GM19193 (cell line): Measurements from ENCODE around the gene COL6A1.

Source experiments
- POLR2A ChIP-seq: IDR thresholded peaks from 4 replicates; pipeline ENCODE4 v1.6.1; 2011; ENCODE audit not compliant: insufficient read depth, insufficient read length; ENCODE audit errors: extremely low read depth

The COL6A1 gene

DNA sequence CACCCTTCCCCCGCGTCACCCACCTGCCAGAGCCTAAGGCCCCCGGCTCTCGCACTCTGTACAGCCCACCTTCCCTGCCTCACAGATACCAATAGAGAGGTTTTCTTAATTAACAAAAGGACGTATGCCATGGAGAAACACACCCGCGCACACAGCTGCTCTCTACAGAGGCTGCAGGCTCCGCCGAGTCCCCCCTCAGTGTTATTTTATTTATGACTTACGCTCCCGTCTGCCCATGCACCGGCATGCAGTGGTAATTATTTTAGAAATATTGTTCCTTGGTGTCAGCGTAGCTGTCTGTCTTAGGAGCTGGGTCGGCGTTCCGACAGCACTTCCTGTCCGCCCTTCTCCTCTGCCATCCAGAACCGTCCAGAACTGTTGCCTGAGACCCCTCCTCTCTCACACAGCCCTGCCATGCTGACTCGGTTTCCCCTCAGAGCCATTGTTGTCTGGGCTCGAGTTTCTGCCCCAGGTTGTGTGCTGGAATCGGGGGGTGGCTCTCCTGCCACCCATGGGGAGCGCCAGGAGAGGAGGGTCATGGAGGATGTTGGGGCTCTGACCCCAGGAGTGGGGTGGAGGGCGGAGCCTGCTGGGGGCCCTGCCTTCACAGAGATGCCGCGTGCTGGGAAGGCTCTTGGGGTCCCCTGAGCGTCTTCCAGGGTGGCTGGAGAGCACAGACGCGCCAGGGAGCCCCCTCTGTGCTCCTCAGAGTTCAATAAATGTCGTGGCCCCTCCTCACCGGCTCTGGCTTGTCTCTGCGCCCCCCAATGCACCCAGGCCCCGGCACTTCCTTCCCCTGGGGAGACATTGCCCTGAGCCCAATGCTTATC lies 39.6 kb upstream of the COL6A1 start:
- no peak for TF ChIP-seq POLR2A

DNA sequence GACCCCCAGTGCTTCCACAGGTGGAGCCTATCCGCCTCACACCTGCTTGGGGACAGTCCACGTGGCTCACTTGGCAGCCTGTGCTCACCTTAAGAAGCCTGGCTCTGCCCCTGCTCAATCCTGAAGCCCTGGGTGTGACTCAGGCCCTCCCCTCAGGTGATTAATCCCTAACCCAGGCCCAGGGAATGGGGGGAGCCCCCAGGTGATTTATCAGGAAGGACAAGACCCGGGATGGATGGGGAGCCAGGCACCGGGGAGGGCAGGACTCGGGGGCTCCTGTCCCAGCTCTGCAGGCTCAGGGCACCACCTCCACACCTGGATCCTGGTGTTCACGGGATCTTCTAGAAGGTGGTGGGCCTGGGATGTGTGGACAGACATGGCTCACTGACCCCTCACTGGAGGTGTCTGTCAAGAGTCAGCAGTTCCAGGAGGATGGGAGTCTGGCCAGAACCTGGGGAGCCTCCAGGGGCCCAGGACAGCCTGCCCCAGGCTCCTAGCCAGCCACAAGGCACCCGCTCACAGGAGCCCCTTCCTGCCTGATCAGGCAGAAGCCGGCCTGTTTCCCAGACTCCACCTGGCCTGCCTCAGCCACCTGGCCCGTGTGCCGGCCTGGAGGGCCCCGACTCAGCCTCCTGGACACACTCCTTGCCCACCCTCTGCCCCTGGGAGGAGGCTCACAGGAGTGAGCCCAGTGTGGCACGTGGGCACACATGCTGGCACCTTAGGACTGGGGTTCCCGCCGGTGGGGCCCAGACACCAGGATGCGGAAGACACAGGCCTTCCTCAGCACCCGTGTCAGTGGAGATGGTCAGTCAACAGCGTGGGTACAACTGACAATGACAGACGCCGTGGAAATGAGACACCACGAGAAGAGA lies 38.6 kb upstream of the COL6A1 start:
- TF ChIP-seq POLR2A: no peak

DNA sequence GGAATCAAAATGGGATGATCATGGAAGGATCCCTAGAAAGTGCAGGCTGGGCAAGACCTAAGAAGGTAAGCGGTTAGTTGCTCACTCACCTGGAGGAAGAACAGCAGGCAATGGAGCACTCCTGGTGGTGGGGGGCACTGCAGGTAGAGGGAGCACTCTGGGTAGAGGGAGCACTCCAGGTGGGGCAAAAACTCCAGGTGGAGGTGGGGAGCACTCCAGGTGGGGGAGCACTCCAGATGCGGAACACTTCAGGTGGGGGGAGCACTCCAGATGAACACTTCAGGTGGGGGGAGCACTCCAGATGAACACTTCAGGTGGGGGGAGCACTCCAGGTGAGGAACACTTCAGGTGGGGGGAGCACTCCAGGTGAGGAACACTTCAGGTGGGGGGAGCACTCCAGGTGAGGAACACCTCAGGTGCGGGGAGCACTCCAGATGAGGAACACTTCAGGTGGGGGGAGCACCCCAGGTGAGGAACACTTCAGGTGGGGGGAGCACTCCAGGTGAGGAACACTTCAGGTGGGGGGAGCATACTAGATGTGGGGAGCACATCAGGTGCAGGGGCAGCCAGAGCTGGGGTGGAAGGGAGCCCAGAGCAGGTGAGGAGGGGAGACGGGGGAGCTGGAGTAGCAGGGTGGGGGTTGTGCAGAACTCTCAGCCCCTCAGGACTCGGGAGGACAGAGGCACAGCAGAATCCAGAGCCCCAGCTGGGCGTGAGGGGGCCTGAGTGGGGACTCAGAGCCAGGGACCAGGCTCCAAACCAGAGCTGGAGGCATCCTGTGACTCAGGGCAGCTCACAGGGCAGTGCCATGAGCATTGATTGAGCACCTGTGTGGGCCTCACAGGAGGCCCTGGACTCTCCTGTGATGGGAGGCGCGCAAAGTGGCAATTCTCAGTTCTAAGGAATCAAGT lies 37.7 kb upstream of the COL6A1 start:
- no peak for TF ChIP-seq POLR2A

DNA sequence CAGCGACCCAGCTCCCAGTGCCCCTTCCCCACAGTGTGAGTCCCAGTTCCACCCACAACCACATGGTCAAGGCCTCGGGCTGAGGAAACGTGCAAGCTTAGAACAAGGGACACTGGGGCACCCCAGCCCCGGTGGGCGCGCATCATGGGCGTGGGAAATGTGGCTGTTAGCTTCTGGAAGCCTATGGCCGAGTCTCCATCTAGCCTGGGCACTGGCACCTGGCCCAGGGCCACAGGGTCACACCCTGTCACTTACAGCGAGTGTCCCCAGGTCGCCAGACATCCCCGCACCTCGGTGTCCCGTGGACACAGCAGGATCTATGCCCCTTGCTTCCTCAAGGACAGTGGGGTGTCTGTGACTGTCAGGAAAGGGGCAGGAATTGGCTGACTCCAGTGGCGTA lies 37.0 kb upstream of the COL6A1 start:
- TF ChIP-seq POLR2A: no peak

DNA sequence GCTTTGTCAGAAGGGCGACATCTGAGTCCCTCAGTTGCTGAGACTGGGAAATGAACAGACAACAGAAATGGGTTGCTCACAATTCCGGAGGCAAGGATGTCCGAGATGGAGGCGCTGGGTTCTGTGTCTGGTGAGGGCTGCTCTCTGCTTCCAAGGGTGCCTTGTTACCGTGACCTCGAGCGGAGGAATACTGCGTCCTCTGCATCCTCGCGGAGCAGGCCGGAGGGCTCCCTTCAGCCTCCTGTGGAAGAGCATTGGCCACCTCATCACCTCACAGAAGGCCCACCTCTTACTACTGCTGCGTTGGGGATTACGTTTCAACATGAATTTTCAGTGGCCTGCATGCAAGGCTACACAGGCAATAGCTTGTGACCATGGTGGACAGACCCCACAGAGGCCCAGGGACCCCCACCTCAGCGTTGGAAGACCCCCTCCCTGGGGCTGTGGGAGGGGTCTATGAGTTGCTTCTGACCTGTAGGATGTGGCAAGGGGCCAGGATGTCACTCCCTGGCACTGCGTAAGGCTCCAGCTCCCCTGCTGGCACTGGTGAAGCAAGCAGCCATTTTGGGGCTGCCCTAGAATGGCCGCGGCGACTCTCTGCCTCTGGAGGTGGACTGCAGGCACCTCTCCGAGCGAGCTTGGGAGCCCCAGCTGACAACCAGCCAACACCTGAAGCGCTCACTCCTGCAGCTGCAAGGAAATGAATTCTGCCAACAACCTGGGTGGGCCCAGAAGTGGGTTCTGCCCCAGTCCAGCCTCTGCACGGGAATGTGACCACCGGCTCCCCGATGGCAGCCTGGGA lies 36.3 kb upstream of the COL6A1 start:
- no peak for TF ChIP-seq POLR2A

DNA sequence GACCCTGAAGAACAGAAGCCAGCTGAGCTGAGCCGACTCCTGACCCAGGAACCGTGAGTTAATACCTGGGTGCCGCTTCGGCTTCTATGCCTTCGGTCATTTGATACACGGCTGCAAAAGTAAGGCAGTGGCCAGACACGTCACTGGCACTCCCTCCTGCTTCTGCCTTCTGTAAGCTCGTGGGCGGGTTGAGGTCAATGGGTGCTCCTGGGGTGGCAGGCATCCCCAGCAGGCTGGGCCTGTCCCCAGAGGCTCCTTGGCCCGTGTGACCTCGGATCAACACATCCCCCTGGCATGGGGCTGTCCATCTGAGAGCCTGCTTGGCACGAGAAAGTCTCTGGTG lies 35.7 kb upstream of the COL6A1 start:
- no peak for TF ChIP-seq POLR2A

DNA sequence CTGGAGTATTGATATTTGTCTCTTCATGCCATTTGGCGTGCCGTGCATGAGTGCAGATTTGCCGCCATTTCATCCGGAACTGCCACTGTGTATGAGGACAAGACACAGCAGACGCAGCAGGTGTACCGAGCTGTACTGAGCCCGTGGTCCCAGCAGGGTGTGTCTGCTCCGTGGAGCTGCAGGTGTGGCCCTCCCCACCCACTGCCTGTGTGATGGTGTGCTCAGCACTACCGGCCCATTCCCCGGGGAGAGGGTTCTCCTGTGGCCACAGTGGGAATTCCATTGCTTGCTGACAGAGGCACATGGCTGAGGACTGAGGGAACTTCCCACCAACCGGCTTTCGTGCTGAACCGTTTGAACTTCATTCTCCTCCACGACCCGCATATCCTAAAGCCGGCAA lies 34.3 kb upstream of the COL6A1 start:
- no peak for TF ChIP-seq POLR2A

DNA sequence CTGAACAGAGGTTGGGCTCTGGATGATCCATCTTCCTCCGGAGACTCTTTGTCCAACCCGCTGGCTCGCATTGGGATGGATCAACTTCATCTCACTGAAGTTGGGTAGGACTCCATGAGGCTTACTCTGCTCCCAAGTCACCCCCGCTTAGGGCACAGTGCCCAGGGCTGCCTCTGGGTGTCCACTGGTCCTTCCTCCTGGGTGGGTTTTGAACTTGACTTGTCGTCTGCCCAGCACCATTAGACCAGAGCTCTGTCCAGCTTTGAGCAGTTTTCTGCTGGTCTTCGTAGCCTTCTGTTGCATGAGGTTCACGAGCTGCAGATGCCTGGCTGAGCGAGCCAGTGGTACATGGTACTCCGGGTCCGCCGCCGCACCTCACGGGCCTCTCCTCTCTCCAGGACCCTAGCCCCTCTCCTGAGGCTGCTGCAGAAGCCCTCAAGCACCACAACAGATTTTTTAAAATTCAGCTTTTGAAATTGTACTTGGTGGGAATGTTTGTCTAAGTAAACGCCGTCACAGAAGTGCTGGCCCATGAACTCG lies 33.8 kb upstream of the COL6A1 start:
- no peak for TF ChIP-seq POLR2A

DNA sequence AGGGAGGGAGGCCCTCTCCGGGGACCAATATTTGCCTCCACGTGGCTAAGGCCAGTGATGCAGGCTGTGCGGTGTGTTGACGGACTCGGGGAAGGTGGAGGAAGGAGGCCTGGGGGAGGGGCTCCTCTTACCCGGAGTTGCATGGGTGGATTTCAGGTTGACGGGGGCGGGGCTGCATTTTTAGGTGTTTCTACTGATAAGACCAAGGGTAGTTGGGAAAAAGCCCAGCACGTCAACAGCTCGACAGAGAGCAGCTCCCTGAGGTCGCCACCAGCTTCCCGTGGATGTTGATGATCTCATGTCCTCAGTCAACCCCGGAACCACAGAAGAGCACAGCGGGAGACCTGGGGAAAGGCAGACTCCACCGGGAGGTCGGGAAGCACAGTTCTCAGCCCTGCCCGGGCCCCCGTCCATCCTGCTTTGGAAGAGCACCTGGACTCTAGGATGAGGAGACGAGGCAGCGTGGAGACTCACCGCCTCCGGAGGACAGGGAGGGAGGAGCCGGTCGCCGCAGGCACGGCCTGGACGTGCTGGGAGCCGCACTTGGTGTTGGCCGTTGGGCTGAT lies 32.9 kb upstream of the COL6A1 start:
- TF ChIP-seq POLR2A: no peak

DNA sequence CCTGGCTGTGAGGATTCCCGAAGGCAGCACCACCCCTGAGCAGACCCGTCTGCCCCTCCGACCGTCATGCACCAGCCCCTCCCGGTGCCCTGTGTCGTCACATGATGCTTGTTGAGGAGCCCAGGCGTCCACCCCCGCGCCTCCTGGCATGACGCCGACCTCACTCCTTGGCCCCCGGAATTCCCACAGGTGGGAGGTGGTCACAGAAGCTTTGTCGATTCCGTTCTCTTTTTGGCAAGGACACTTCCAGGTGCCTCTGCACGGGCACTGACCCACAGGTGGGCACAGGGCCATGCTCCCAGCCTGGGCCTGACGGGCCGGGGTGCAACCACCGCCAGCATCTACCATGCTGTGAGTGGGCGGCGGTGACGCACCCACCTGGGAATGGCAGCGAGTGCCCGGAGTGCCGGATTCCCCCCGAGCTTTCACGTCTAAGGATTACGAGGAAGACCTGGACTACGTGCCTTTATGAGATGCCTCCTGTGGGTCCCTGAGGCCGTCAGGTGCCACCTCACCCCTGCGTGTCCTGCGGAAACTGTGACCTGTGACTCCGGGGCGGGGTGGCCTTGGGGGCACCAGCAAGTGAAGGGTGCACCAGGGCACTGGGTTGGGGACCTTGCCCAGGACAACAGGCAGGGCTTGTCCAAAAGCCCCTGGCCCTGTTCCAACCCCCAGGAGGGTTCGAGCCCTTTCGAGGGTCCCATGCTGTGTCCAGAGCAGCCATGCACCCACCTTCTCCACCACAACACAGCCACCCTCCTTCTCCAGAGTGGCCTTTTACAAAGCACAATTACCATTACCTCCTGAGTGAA lies 31.4 kb upstream of the COL6A1 start:
- no peak for TF ChIP-seq POLR2A

DNA sequence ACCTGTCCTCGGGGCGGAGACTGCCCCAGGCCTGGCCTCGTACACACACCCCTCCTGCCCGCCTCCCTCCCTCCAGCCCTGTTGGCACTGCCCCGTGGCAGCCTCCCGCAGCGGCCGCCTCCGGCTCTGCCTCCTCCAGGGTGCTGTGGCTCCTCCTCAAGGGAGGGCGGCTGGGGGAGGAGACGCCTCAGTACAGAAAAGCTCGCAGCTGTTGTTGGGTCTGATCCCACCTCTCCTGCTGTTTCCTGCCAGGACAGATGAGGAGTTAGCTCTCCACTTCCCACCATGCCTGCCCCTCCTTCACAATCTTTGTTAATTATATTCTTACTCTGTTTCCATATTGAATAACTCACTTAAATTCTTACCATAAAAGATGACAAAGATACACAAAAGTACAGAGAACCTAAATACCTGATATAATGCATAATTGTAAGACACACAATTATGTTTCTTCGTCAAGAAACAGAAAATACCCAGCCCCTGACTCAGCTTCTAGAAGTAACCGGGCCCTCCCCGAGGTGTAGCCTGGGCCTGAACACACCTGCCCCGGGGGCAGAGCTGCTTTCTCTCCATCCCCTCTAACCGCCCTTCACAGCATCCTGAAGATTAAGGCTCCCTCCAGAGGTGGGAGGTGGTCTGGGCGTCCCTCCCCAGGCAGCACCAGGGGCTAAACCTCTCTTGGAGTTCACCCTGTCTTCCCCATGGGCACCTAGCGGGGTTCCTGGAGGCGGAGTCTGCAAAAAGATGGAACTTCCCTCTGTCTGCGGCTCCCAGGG lies 30.6 kb upstream of the COL6A1 start:
- TF ChIP-seq POLR2A: no peak

DNA sequence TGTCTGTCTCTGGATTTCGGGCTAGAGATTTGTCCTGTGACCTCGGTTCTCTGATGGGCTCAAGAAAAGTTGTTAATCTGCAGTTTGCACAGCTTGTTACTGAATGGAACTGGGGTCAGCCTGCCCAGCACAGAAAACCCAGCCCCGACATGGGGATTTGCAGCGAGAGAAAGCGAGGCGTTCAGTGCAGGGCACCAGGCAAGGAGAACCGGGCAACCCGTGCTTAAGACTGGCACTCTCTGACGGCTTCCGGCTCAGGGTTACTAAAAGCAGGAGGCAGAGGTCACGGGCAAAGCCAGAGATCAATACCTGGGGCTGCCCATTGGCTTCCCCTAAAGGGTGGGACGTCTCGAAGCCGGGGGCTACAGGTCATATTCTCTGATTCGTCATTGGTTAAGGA lies 29.9 kb upstream of the COL6A1 start:
- no peak for TF ChIP-seq POLR2A
